ENCODE measurements around the gene MAP1LC3B2.

The MAP1LC3B2 gene

GRCh38 chr12:116616536-116617248, 57.5 kb downstream of the MAP1LC3B2 start:
- DNase-seq: no peak

GRCh38 chr12:116619246-116619645, 60.1 kb downstream of the MAP1LC3B2 start:
- no peak for DNase-seq

DNA sequence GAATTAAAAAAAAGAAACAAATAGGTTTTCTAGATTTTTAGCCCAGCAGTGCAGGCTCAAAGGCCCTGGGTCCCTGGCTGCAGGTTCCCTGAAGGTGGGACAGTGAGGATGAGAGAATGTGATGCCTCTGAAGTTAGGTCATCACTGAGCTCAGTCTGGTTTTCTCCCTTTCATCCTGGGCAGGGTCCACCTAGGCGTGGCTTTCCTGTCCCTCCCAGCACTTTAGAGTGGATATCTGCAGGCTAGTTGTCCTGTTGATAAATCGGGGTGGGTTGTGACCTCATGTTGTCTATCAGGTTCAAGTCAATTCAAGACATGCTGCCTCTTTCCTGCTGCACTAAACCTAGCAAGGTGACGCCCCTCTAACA, 60.9 kb downstream of the MAP1LC3B2 start:
- no peak for DNase-seq

DNA sequence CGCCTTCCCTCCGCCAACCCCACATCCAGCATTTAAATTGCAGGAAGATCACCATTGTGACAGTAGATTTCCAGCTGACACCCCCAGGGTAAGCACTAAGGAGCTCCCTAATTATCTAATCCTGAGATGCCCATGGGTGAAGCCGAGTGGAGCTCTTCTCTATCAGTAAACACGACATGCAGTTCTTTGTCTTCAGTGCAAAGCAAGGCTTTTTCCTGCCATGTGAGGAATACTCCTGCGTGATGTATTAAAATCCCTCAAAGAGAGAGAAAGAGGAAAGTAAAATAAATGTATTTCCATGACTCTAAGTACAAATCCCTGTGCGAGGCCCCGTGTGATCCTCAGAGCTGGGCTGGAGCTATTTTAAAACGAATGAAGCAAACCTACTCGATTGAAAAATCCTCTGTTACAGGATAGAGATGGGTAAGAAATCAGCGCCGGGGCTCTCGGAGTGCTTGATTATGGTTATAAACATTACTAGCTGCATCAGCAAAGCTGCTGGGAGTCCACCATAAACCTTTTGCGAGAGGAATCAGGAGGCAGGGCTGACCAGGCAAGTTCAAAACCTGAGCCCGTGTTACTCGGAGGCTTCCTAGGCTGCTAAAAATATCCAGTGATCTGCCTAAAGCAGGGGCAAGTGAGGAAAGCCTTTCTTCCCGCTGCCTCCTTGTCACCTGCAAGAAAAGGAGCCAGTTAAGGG, 61.5 kb downstream of the MAP1LC3B2 start:
- DNase-seq: no peak

DNA sequence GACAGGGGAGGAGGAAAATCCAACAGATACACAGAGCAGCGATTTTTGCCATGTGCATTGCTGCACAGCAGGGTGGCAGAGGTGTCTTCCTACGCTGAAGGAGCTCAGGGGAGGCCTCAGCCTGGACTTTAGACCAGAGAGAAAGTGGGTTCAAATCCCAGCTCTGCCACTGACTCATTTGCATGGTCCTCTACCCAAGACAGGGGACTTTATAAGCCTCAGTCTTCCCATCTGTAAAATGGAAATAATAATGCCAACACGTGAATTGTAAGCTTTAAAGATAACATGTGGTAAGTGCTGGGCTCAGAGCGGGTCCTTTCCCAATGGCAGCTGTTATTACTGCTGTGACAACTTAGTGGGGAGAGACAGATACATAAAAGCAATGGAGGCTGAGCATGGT, 62.0 kb downstream of the MAP1LC3B2 start:
- no peak for DNase-seq

- no peak for DNase-seq
Measured at GRCh38 chr12:116624516-116624915, 65.3 kb downstream of the MAP1LC3B2 start.

- DNase-seq: no peak
Measured at GRCh38 chr12:116626153-116626552, 67.0 kb downstream of the MAP1LC3B2 start.

All from activated CD8-positive, alpha-beta memory T cell treated with anti-CD3 and anti-CD28 coated beads for 24 hours (primary cell).